AG10803 (cell line): Measurements from ENCODE around the gene ANKRD16.

Experiments used
- DNase-seq: peaks from one replicate; pipeline ENCODE4 v3.0.0; 2010; ENCODE audit warnings: low read depth
- H3K4me3 ChIP-seq: 2 replicates; pipeline ENCODE4 v1.5.1; 2011; ENCODE audit warnings: mild to moderate bottlenecking, low read length, control low read depth
- TF ChIP-seq, protein P1 (sequence below): conservative IDR thresholded peaks from 2 replicates; pipeline ENCODE4 v1.5.1; 2011; ENCODE audit warnings: mild to moderate bottlenecking, low read length, control low read depth, inconsistent platforms

Gene ANKRD16

GRCh38 chr10:5889624-5890451 is at the start of gene ANKRD16, which contains the start of gene FBH1:
Gene ANKRD16 (minus strand): TSS chr10:5889893. CDS start chr10:5889354, 539 bp downstream.
Gene FBH1 (plus strand): TSS chr10:5890243. CDS start chr10:5890346, 103 bp downstream.
- peak within 1 kb of the TSS; percentile 92 for H3K4me3 ChIP-seq
- TF ChIP-seq, protein P1, sequence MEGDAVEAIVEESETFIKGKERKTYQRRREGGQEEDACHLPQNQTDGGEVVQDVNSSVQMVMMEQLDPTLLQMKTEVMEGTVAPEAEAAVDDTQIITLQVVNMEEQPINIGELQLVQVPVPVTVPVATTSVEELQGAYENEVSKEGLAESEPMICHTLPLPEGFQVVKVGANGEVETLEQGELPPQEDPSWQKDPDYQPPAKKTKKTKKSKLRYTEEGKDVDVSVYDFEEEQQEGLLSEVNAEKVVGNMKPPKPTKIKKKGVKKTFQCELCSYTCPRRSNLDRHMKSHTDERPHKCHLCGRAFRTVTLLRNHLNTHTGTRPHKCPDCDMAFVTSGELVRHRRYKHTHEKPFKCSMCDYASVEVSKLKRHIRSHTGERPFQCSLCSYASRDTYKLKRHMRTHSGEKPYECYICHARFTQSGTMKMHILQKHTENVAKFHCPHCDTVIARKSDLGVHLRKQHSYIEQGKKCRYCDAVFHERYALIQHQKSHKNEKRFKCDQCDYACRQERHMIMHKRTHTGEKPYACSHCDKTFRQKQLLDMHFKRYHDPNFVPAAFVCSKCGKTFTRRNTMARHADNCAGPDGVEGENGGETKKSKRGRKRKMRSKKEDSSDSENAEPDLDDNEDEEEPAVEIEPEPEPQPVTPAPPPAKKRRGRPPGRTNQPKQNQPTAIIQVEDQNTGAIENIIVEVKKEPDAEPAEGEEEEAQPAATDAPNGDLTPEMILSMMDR: no peak
- peak; percentile 100 for DNase-seq

- no peak for DNase-seq
- H3K4me3 ChIP-seq: no peak overlapping the region
- TF ChIP-seq, protein P1: no peak
Observed at GRCh38 chr10:5938291-5938690, 48.6 kb upstream of the ANKRD16 start.

DNA sequence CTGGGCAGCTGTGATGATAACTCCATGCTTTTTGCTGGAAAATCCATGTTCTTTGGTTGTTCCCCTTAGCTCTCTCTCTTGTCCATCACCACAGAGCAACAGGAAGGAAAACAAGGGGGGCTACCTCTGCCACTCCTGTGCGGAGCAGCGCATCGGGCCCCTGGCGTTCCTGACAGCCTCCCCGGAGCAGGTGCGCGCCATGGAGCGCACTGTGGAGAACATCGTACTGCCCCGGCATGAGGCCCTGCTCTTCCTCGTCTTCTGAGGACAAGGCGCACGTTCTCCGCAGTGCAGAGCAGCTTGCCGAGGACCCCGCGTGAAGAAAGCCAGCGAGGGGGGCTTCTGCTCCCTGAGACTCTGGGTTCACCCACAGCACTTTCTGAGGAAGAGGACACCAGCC is 47.3 kb upstream of the ANKRD16 start:
- TF ChIP-seq, protein P1: no peak
- no peak overlapping the region for H3K4me3 ChIP-seq
- no peak for DNase-seq

- no peak for DNase-seq
Observed at GRCh38 chr10:5935628-5936027, 45.9 kb upstream of the ANKRD16 start.

GRCh38 chr10:5933909-5934546 is 44.3 kb upstream of the ANKRD16 start:
- DNase-seq: no peak
- no peak overlapping the region for H3K4me3 ChIP-seq
- TF ChIP-seq, protein P1: no peak

More at GRCh38 chr10:5935628-5936027, 45.9 kb upstream of the ANKRD16 start:
- no peak overlapping the region for H3K4me3 ChIP-seq
- TF ChIP-seq, protein P1: no peak

GRCh38 chr10:5932345-5932744 is 42.7 kb upstream of the ANKRD16 start:
- peak; percentile 8 for DNase-seq
- TF ChIP-seq, protein P1: no peak
- no peak overlapping the region for H3K4me3 ChIP-seq

GRCh38 chr10:5930272-5930671 is 40.6 kb upstream of the ANKRD16 start:
- DNase-seq: no peak
- H3K4me3 ChIP-seq: no peak overlapping the region
- TF ChIP-seq, protein P1: no peak
